Esophagus squamous epithelium (tissue), 4 donors: ENCODE data around the gene ANGPTL4.
"Not testable (repeated sequence)": the region's sequence is repeated elsewhere in the genome, so short reads cannot be mapped to it uniquely, and the experiment has no call there.

ENCODE experiments used
- POLR2A ChIP-seq, 4 donors: fragments of 450-650 bp; IDR thresholded peaks; one replicate each; pipeline ENCODE4 v1.6.1; 2017; ENCODE audit warnings: antibody characterized with exemption in 4 of 4, mild to moderate bottlenecking in 4 of 4, moderate library complexity in 3 of 4
- TF ChIP-seq, protein P1 (sequence below), 6 experiments: fragments of 450-650 bp in 4 of 6; fragments of 200-600 bp in 2 of 6; sonication (generic) in 2 of 6; IDR thresholded peaks; one replicate each; pipeline ENCODE4 v1.5.1; 2016 to 2019; ENCODE audit warnings: antibody characterized with exemption in 6 of 6, mild to moderate bottlenecking in 4 of 6, moderate library complexity in 4 of 6

DNA sequence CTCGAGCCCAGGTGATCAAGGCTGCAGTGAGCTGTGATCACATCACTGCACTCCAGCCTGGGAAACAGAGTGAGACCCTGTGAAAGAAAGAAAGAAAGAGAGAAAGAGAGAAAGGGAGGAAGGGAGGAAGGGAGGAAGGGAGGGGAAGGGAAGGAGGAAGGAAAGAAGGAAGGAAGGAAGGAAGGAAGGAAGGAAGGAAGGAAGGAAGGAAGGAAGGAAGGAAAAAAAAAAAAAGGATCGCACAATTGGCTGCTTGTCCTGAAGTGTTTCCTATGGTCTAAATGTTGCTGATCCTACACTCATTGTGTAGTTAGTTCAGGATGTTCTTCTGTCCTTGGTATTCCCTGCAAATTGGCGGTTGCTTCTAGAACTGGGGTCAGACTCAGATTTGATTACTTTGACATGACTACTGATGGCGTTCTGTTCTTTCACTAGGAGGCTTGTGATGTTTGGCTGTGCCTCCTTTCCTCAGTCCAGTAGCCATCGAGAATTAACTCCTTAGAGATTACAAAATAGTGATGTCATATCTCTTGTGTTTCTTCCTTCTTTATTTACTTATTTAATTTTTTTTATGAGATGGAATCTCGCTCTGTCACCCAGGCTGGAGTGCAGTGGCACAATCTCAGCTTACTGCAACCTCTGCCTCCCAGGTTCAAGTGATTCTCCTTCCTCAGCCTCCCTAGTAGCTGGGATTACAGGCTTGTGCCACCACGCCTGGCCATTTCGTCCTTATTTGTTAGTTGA lies 14.2 kb upstream of the ANGPTL4 start:
- TF ChIP-seq, protein P1, sequence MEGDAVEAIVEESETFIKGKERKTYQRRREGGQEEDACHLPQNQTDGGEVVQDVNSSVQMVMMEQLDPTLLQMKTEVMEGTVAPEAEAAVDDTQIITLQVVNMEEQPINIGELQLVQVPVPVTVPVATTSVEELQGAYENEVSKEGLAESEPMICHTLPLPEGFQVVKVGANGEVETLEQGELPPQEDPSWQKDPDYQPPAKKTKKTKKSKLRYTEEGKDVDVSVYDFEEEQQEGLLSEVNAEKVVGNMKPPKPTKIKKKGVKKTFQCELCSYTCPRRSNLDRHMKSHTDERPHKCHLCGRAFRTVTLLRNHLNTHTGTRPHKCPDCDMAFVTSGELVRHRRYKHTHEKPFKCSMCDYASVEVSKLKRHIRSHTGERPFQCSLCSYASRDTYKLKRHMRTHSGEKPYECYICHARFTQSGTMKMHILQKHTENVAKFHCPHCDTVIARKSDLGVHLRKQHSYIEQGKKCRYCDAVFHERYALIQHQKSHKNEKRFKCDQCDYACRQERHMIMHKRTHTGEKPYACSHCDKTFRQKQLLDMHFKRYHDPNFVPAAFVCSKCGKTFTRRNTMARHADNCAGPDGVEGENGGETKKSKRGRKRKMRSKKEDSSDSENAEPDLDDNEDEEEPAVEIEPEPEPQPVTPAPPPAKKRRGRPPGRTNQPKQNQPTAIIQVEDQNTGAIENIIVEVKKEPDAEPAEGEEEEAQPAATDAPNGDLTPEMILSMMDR (IDR thresholded peaks at IDR 0.05): not testable (repeated sequence)
- not testable (repeated sequence) for TF ChIP-seq POLR2A (IDR thresholded peaks at IDR 0.05)
